ENCODE data around the gene THEMIS2.

GRCh38 chr1:27894521-27894920 lies 22.2 kb downstream of the THEMIS2 start:
- TF ChIP-seq CTCF (conservative IDR thresholded peaks at IDR 0.05; ENCODE audit: low read length) (no peak), EZH2phosphoT487 (IDR thresholded peaks at IDR 0.05; ENCODE audit: borderline replicate concordance, low read depth, low read length) (no peak)
